Measurements from ENCODE around the gene ANO2. TPM values are rescaled to one million over a fixed set of nuclear protein-coding genes. Genes with fewer than 3 reads are reported as not detected.

Gene ANO2
- total and polyA plus RNA-seq, 2 donors (not counting 3 experiments of a cell fraction or from before 2014, with no cell fraction given) = 15.4 to 65.0 TPM

GRCh38 chr12:5771756-5772155 is 173.3 kb downstream of the ANO2 start:
- Histone ChIP-seq H3K9me3 (replicated peaks; ENCODE audit: control insufficient read depth, insufficient read depth, low read length) (no peaks in the 10 kb centered on the region), H3K27me3 (ENCODE audit: control insufficient read depth in 2 of 2, insufficient read depth in 2 of 2, low read length in 2 of 2) (no peaks in the 10 kb centered on the region), H3K9ac (replicated peaks; ENCODE audit: extremely low read depth, insufficient read depth, low read length) (no peak overlapping the region), H3K9me1 (replicated peaks; ENCODE audit: control insufficient read depth, extremely low read depth, insufficient read depth, low read length) (no peaks in the 10 kb centered on the region), H3K4me2 (ENCODE audit: insufficient read depth, low read length) (no peak overlapping the region), H2AFZ (ENCODE audit: low read depth, low read length) (no peak overlapping the region), H3K27ac (ENCODE audit: insufficient read depth, low read depth, low read length) (no peak overlapping the region), H3K36me3 (ENCODE audit: control insufficient read depth in 2 of 2, extremely low read depth in 1 of 2, insufficient read depth in 2 of 2, low read length in 2 of 2) (peaks cover 0 to 13% of the 10 kb centered on the region in 2 experiments), H3K4me3 (replicated peaks in 1 of 3; ENCODE audit: insufficient read depth in 1 of 3, low read depth in 1 of 3, low read length in 3 of 3) (no peak overlapping the region), H4K20me1 (replicated peaks; ENCODE audit: control insufficient read depth, extremely low read depth, insufficient read depth, low read length) (peaks cover 3% of the 10 kb centered on the region), H3K79me2 (ENCODE audit: control insufficient read depth, insufficient read depth, low read length) (no peaks in the 10 kb centered on the region), H3K4me1 (ENCODE audit: control insufficient read depth, extremely low read depth, insufficient read depth, low read length) (no peaks in the 10 kb centered on the region)
- intact Hi-C loops (cut with micrococcal nuclease) = no loop called here
- no peak for DNase-seq (ENCODE audit: low read depth, low spot score)
- TF ChIP-seq FOS (IDR thresholded peaks at IDR 0.05; ENCODE audit: borderline replicate concordance, insufficient read depth, low read length) = no peak
- TF ChIP-seq MAX (IDR thresholded peaks at IDR 0.05; ENCODE audit: insufficient read depth, insufficient read length) = no peak
- TF ChIP-seq GATA2 (IDR thresholded peaks at IDR 0.05; ENCODE audit: insufficient read depth, insufficient read length, low read depth, low read length) = no peak
- TF ChIP-seq MYC (IDR thresholded peaks at IDR 0.05; ENCODE audit: low read depth, low read length) = no peak
- no peak for TF ChIP-seq JUN (IDR thresholded peaks at IDR 0.05; ENCODE audit: borderline replicate concordance, insufficient read depth, insufficient read length, low read depth)
- TF ChIP-seq CTCF (IDR thresholded peaks at IDR 0.05; ENCODE audit: extremely low read depth in 1 of 2, insufficient read depth in 1 of 2, low read depth in 1 of 2, low read length in 2 of 2) = no peak
- TF ChIP-seq POLR2AphosphoS5 (IDR thresholded peaks at IDR 0.05; ENCODE audit: insufficient read depth, low read depth, low read length) = no peak
- no peak for TF ChIP-seq EZH2 (IDR thresholded peaks at IDR 0.05; ENCODE audit: borderline replicate concordance, low read depth, low read length, severe bottlenecking)
- no peak for TF ChIP-seq POLR2A (IDR thresholded peaks at IDR 0.05; ENCODE audit: low read depth, low read length)
- CTCF ChIA-PET = interaction anchor here (2.6 kb wide), 1 partner anchor 26 kb away, joined by 7 read pairs; no protein-coding TSS in a partner anchor
- BruUV-seq (replicated peaks) = no TSS peak
- dilution Hi-C loops (cut with MboI; ENCODE audit: extremely low pct_ligation_motif_present, low sequenced_read_pairs) = no loop called here
- FAIRE-seq = no peak
- POLR2A ChIA-PET = no interaction called here
